HG03064 (cell line): ENCODE measurements around the gene SMPD2.
"Not testable (repeated sequence)": the region's sequence is repeated elsewhere in the genome, so short reads cannot be mapped to it uniquely, and the experiment has no call there.

Source experiments
- ATAC-seq: cut with Tn5 transposase; IDR thresholded peaks from one replicate; pipeline ENCODE4 v1.9.1; 2021; ENCODE audit warnings: low read depth; ENCODE audit not compliant: unreplicated experiment

SMPD2 gene

GRCh38 chr6:109460161-109460829 is 19.8 kb downstream of the SMPD2 start:
- no peak for ATAC-seq

GRCh38 chr6:109461205-109461604 is 20.7 kb downstream of the SMPD2 start:
- ATAC-seq = not testable (repeated sequence)

GRCh38 chr6:109461733-109462526 is 21.4 kb downstream of the SMPD2 start:
- ATAC-seq = no peak

- ATAC-seq = no peak
Observed at GRCh38 chr6:109465772-109466171, 25.2 kb downstream of the SMPD2 start.

GRCh38 chr6:109466212-109466923 is 25.8 kb downstream of the SMPD2 start:
- no peak for ATAC-seq

GRCh38 chr6:109467696-109468095 is 27.2 kb downstream of the SMPD2 start:
- ATAC-seq = no peak

- no peak for ATAC-seq
Observed at GRCh38 chr6:109469591-109470189, 29.2 kb downstream of the SMPD2 start.

- no peak for ATAC-seq
Observed at GRCh38 chr6:109471105-109471810, 30.7 kb downstream of the SMPD2 start.

GRCh38 chr6:109472132-109472995 is 31.8 kb downstream of the SMPD2 start:
- ATAC-seq = no peak

- no peak for ATAC-seq
Observed at GRCh38 chr6:109473120-109473519, 32.6 kb downstream of the SMPD2 start.

GRCh38 chr6:109474995-109475394 is 34.5 kb downstream of the SMPD2 start:
- no peak for ATAC-seq

GRCh38 chr6:109475625-109476024 is 35.1 kb downstream of the SMPD2 start:
- no peak for ATAC-seq

- no peak for ATAC-seq
Observed at GRCh38 chr6:109477184-109477583, 36.7 kb downstream of the SMPD2 start.

GRCh38 chr6:109477725-109478124 is 37.2 kb downstream of the SMPD2 start:
- no peak for ATAC-seq

- no peak for ATAC-seq
Observed at GRCh38 chr6:109478222-109478805, 37.8 kb downstream of the SMPD2 start.

GRCh38 chr6:109478841-109479624 is 38.5 kb downstream of the SMPD2 start:
- ATAC-seq = no peak

- no peak for ATAC-seq
Observed at GRCh38 chr6:109480993-109481480, 40.5 kb downstream of the SMPD2 start.
